Spleen (tissue), 11 donors: ENCODE results near the gene MS4A4A. TPM values are rescaled to one million over a fixed set of nuclear protein-coding genes. Genes with fewer than 3 reads are reported as not detected.
A peak's percentile ranks its signal among the peaks of the same experiment; 100 is the strongest.
"Not testable (repeated sequence)": the region's sequence is repeated elsewhere in the genome, so short reads cannot be mapped to it uniquely, and the experiment has no call there.

Experiments used
- DNase-seq: peaks from one replicate; pipeline ENCODE4 v3.0.0-alpha.2; 2020
- H3K27ac ChIP-seq, 8 donors: fragments of 200-600 bp; sonication (generic) in 7 of 8; 1 replicate in 4 of 8; 2 replicates in 4 of 8; pipeline versions ENCODE4 v1.5.0 to v1.8.0; 2016 to 2021; ENCODE audit warnings: inconsistent platforms in 4 of 8, mild to moderate bottlenecking in 4 of 8, moderate library complexity in 1 of 8
- H3K27me3 ChIP-seq, 7 donors: fragments of 200-600 bp; sonication (generic) in 6 of 7; replicated peaks in 1 of 7; 1 replicate in 4 of 7; 2 replicates in 3 of 7; pipeline versions ENCODE4 v1.5.0 to v1.8.0; 2016 to 2021; ENCODE audit warnings: inconsistent platforms in 3 of 7, mild to moderate bottlenecking in 1 of 7
- H3K36me3 ChIP-seq, 6 donors: fragments of 200-600 bp; sonication (generic) in 5 of 6; 1 replicate in 4 of 6; 2 replicates in 2 of 6; pipeline versions ENCODE4 v1.5.0 to v1.8.0; 2016 to 2021; ENCODE audit warnings: inconsistent platforms in 2 of 6
- H3K4me1 ChIP-seq, 6 donors: fragments of 200-600 bp; sonication (generic) in 5 of 6; 1 replicate in 3 of 6; 2 replicates in 3 of 6; pipeline versions ENCODE4 v1.5.0 to v1.8.0; 2016 to 2021; ENCODE audit warnings: inconsistent platforms in 3 of 6
- H3K4me3 ChIP-seq, 8 donors: fragments of 200-600 bp; sonication (generic) in 7 of 8; 1 replicate in 4 of 8; 2 replicates in 4 of 8; pipeline versions ENCODE4 v1.5.0 to v1.8.0; 2016 to 2021; ENCODE audit warnings: inconsistent platforms in 4 of 8, mild to moderate bottlenecking in 4 of 8, moderate library complexity in 2 of 8
- H3K9me3 ChIP-seq, 8 donors: fragments of 200-600 bp; sonication (generic) in 7 of 8; 1 replicate in 4 of 8; 2 replicates in 4 of 8; pipeline versions ENCODE4 v1.5.0 to v1.8.0; 2016 to 2021; ENCODE audit warnings: inconsistent platforms in 4 of 8
- CTCF ChIP-seq, 11 experiments: fragments of 200-600 bp in 7 of 11; fragments of 450-650 bp in 4 of 11; sonication (generic) in 4 of 11; IDR thresholded peaks in 8 of 11; conservative IDR thresholded peaks in 3 of 11; 1 replicate in 7 of 11; 2 replicates in 4 of 11; pipeline versions ENCODE4 v1.4.0 to v1.8.0; 2016 to 2021; ENCODE audit warnings: antibody characterized with exemption in 11 of 11, inconsistent platforms in 4 of 11, mild to moderate bottlenecking in 1 of 11
- POLR2A ChIP-seq, 3 donors: fragments of 450-650 bp; IDR thresholded peaks; one replicate each; pipeline ENCODE4 v1.5.1; 2017; ENCODE audit warnings: antibody characterized with exemption in 3 of 3, mild to moderate bottlenecking in 1 of 3
- POLR2AphosphoS5 ChIP-seq, 3 donors: sonication (generic); formaldehyde crosslinking; IDR thresholded peaks; one replicate each; pipeline ENCODE4 v1.5.1; 2017; ENCODE audit warnings: antibody characterized with exemption in 3 of 3
- WGBS, 5 donors: extraction: QIAGEN DNeasy Blood & Tissue Kit in 3 of 5; methylation state at CpG; one replicate each; pipeline versions ENCODE4 v1.1.5 to v1.1.7; 2013 to 2018; 5-methylcytosine and 5-hydroxymethylcytosine counted together
- intact Hi-C: fragments of 100-400 bp; cut with DNase I; formaldehyde crosslinking; loops from one replicate; pipeline ENCODE4 v1.15.0; 2023; ENCODE audit warnings: low total_unique reads
- polyA plus RNA-seq, 3 donors: library from polyadenylated mRNA; stranded (reverse); fragments of 200-250 nt; gene quantifications; one replicate each; pipeline ENCODE4 v1.2.1, GENCODE V29; 2013
- total RNA-seq, 7 donors: library from RNA; depleted of rRNA in 3 of 7; stranded (reverse); fragments of >200 nt in 3 of 7; fragmentation: NEBNext Ultra II Directional in 4 of 7; extraction: Animal tissue kit (Norgen Biotek cat#: 25700) in 4 of 7; gene quantifications; one replicate each; pipeline versions ENCODE4 v1.1.0 to v1.2.1, GENCODE V29; 2016 to 2021
- donor health status: healthy with polysubstance abuse.
- donor health status: DM: no; HTN: no; CAD: no; lungs with moderate emphysema.
- donor health status: DM: no; HTN: no; CAD: no.
- donor health status: Bipolar disorder and iron deficiency.
- donor health status: healthy.
- donor health status: DM: no; HTN: no; CAD: no.
- donor health status: DM: yes; HTN: yes; CAD: no.

MS4A4A gene
- total and polyA plus RNA-seq, 10 donors, result 24.3 to 130 (median 54.0) TPM

DNA sequence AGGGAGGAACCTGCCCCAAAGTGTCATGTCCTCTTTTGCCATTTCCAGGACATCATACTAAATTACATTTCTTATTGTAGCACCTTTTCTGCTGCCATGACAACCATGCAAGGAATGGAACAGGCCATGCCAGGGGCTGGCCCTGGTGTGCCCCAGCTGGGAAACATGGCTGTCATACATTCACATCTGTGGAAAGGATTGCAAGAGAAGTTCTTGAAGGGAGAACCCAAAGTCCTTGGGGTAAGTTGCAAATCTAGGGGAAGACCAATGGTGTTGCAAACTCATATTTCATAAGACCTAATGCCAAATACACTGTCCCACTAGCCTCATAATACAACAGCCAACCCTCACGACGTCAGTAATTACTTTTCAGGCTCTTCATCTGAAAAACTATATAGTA is 11.7 kb downstream of the MS4A4A start:
- intact Hi-C loops, result no loop called here
- DNase-seq, result no peak
- WGBS, 5 donors, result 48 to 86% (median 78%) methylated on average over 2 of the region's 2 CpGs
- H3K4me1 ChIP-seq, result no peaks in the 10 kb centered on the region
- no peak overlapping the region for H3K4me3 ChIP-seq
- peaks cover 0 to 3% (median 0%) of the 10 kb centered on the region in 8 donors for H3K9me3 ChIP-seq
- no peaks in the 10 kb centered on the region for H3K27me3 ChIP-seq
- TF ChIP-seq POLR2AphosphoS5 (IDR thresholded peaks at IDR 0.05) (no peak), CTCF (IDR thresholded peaks at IDR 0.05 in 8 of 11, conservative IDR thresholded peaks at IDR 0.05 in 3 of 11) (no peak), POLR2A (IDR thresholded peaks at IDR 0.05) (no peak)
- peak overlapping the region in 1 of 8 donors; percentile 12 for H3K27ac ChIP-seq
- no peaks in the 10 kb centered on the region for H3K36me3 ChIP-seq

DNA sequence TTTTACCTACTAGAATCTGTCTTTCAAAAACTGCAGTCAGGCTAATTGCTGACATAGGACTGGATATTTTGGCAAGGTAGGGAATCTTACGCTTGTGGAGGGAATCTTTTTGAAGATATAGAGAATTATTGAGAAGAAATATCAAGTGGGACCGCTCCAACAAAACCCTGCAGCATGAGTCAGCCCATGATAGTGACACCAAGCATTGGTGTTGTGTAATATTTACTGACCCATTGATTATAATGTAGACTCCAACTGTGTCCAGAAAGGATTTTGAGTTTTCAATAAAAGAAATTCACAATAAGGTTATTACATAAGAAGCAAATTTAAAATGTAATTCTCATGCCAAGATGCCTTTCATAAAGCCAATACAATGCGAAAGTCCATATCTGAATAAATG is 20.7 kb downstream of the MS4A4A start:
- H3K4me3 ChIP-seq, result no peak overlapping the region
- no peaks in the 10 kb centered on the region for H3K9me3 ChIP-seq
- intact Hi-C loops, result no loop called here
- WGBS, 5 donors, result 78 to 95% (median 89%) methylated on average over 3 of the region's 3 CpGs
- H3K36me3 ChIP-seq, result peaks cover 0 to 35% (median 0%) of the 10 kb centered on the region in 6 donors
- no peaks in the 10 kb centered on the region for H3K4me1 ChIP-seq
- TF ChIP-seq POLR2AphosphoS5 (IDR thresholded peaks at IDR 0.05) (no peak), POLR2A (IDR thresholded peaks at IDR 0.05) (no peak), CTCF (IDR thresholded peaks at IDR 0.05 in 8 of 11, conservative IDR thresholded peaks at IDR 0.05 in 3 of 11) (no peak)
- no peak for DNase-seq
- H3K27me3 ChIP-seq, result no peaks in the 10 kb centered on the region
- H3K27ac ChIP-seq, result no peak overlapping the region

GRCh38 chr11:60301884-60302283 is 21.4 kb downstream of the MS4A4A start:
- H3K4me1 ChIP-seq, H3K27me3 ChIP-seq, H3K9me3 ChIP-seq, H3K27ac ChIP-seq, DNase-seq, intact Hi-C loops, H3K4me3 ChIP-seq: not testable (repeated sequence)
- H3K36me3 ChIP-seq, result peaks cover 0 to 42% (median 0%) of the 10 kb centered on the region in 6 donors
- 84 to 95% (median 90%) methylated on average over 6 of the region's 6 CpGs for WGBS, 5 donors

- Histone ChIP-seq H3K27ac (no peak overlapping the region), H3K27me3 (no peaks in the 10 kb centered on the region), H3K9me3 (no peaks in the 10 kb centered on the region), H3K36me3 (peaks cover 0 to 58% (median 0%) of the 10 kb centered on the region in 6 donors), H3K4me1 (no peaks in the 10 kb centered on the region), H3K4me3 (no peak overlapping the region)
- TF ChIP-seq CTCF (IDR thresholded peaks at IDR 0.05 in 8 of 11, conservative IDR thresholded peaks at IDR 0.05 in 3 of 11), result no peak
- TF ChIP-seq POLR2A (IDR thresholded peaks at IDR 0.05), result no peak
- no peak for TF ChIP-seq POLR2AphosphoS5 (IDR thresholded peaks at IDR 0.05)
- intact Hi-C loops, result no loop called here
- DNase-seq, result no peak
- 79 to 84% (median 81%) methylated on average over 5 of the region's 5 CpGs for WGBS, 5 donors
Measured at GRCh38 chr11:60303661-60304060, 23.2 kb downstream of the MS4A4A start.
